ENCODE data around the gene PDIA5.

PDIA5 gene

DNA sequence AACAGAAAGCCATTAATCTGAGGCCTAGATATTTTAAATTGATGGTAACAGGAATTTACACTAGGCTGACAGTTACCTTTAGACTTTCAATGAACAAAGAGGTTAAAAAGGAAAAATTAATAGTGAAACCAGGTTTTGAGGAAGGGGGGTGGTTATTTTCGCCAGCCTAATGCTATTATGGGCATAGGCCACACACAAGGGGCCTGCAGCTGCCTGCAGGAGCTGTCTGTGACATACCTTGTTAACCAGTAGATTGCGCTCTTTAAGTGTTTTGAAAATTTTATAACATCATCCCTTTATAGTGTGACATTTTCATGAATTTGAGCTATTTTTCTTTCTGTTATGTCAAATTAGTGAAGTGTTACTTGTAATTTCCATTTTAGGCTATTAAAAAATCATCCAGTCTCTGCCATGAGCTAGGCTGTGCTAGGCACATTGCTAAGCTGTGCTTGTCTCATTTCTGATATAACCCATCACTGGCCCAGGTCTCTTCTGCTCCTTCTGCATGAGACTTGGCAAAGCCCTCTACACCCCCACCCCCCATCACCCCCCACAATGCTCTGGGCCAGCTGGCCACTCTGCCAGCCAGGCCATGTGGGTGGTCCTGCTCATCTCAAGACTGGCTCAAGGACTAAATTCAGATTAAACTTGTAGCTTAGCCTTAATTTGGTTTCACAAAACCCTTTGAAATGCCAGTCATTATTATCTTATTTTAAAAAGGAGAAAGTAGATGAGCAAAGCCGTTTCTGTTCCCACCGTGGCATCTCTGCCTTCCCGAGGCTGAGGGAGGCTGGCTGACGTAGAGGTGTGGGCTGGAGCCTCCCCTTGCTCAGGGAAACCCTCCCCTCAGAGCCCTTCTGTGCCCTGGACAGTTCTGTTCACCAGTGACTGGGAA is 86.5 kb downstream of the PDIA5 start:
- no peak for DNase-seq
- Histone ChIP-seq H3K9me3 (ENCODE audit: severe bottlenecking) (no peaks in the 10 kb centered on the region), H3K27ac (no peak overlapping the region; the same call in 1 of the 2 replicates), H3K27me3 (ENCODE audit: insufficient read depth, low read depth, severe bottlenecking) (no peaks in the 10 kb centered on the region), H3K4me3 (ENCODE audit: low read depth, low read length) (no peak overlapping the region), H3K36me3 (peaks cover 70% of the 10 kb centered on the region)
- TF ChIP-seq, protein P1, sequence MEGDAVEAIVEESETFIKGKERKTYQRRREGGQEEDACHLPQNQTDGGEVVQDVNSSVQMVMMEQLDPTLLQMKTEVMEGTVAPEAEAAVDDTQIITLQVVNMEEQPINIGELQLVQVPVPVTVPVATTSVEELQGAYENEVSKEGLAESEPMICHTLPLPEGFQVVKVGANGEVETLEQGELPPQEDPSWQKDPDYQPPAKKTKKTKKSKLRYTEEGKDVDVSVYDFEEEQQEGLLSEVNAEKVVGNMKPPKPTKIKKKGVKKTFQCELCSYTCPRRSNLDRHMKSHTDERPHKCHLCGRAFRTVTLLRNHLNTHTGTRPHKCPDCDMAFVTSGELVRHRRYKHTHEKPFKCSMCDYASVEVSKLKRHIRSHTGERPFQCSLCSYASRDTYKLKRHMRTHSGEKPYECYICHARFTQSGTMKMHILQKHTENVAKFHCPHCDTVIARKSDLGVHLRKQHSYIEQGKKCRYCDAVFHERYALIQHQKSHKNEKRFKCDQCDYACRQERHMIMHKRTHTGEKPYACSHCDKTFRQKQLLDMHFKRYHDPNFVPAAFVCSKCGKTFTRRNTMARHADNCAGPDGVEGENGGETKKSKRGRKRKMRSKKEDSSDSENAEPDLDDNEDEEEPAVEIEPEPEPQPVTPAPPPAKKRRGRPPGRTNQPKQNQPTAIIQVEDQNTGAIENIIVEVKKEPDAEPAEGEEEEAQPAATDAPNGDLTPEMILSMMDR (IDR thresholded peaks at IDR 0.05; ENCODE audit: low read depth, low read length) = no peak

DNA sequence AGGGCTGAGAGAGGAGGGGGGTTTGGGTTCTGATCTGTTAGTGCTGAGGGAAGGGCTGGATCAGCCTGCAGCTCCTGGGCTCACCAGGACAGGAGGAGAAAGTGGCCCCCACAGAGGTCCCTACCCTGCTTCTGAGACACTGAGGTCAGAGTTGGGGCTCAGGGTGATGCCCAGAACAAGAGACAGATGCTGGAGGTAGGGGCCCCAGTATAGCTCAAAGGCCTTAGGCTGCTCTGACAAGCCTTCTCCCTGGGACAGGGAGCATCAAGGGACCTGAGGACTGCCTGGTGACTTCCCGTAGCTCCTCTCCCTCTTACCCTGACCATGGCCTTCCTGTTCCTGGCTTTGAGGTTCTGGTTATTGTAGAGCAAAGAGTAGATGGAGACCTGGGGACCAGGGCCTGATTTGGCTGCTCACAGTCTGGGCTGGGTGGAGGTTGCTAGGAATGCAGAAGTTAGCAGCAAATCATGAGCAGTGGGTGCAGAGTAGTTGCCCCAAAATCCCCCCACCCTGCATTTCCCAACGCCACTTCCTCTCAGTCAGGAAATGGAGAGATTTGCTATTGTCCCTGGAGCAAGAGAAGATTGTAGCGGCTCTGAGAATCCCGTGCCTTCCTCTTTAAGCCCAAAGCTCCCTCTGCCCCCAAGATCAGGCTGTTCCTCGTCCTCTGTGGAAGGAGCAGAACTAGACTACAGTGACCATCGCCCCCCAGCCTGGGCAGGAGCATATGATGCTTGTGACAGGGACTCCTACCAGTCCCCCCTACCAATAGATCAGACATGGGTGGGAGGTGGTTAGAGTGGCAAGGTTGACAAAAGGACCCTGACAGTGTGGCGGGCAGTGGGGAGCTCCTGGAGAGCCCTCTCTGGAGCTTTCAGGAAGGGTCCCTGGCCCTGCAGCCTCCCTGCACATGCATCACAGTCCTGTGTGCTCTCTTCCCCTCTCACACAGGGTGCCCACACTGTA is 87.5 kb downstream of the PDIA5 start:
- H3K36me3 ChIP-seq = peaks cover 65% of the 10 kb centered on the region
- DNase-seq = no peak
- no peaks in the 10 kb centered on the region for H3K9me3 ChIP-seq (ENCODE audit: severe bottlenecking)
- H3K27ac ChIP-seq = no peak overlapping the region
- H3K4me3 ChIP-seq (ENCODE audit: low read depth, low read length) = no peak overlapping the region
- TF ChIP-seq, protein P1 (IDR thresholded peaks at IDR 0.05; ENCODE audit: low read depth, low read length) = no peak
- H3K27me3 ChIP-seq (ENCODE audit: insufficient read depth, low read depth, severe bottlenecking) = no peaks in the 10 kb centered on the region

DNA sequence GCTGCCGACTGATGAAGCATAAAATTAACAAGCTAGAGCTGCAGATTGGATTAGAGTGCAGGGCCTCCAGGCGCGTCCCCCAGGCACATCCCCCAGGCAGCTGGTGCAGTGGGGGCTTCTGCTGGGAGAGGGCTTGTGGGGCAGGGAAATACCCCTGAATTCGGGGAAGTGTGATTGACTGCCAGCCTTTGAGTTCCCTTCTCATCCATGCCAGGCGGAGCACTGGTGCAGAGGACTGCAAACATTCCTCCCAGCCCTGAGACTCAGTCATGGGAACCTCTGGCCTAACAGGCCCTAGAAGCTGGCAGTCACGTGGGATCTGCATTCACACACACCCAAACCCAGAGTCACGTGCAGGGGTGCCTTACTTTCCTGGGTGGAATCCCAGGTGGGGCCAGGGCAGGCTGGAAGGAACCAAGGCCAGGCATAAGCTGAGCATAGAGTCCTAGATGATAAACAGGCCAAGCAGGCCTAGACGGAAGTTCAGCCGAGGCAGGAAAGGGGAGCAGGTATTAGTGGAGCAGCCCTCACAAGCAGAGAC is 88.7 kb downstream of the PDIA5 start:
- no peaks in the 10 kb centered on the region for H3K27me3 ChIP-seq (ENCODE audit: insufficient read depth, low read depth, severe bottlenecking)
- H3K36me3 ChIP-seq = peaks cover 64% of the 10 kb centered on the region
- H3K4me3 ChIP-seq (ENCODE audit: low read depth, low read length) = no peak overlapping the region
- H3K9me3 ChIP-seq (ENCODE audit: severe bottlenecking) = no peaks in the 10 kb centered on the region
- TF ChIP-seq, protein P1 (IDR thresholded peaks at IDR 0.05; ENCODE audit: low read depth, low read length) = no peak
- DNase-seq = no peak
- no peak overlapping the region for H3K27ac ChIP-seq

DNA sequence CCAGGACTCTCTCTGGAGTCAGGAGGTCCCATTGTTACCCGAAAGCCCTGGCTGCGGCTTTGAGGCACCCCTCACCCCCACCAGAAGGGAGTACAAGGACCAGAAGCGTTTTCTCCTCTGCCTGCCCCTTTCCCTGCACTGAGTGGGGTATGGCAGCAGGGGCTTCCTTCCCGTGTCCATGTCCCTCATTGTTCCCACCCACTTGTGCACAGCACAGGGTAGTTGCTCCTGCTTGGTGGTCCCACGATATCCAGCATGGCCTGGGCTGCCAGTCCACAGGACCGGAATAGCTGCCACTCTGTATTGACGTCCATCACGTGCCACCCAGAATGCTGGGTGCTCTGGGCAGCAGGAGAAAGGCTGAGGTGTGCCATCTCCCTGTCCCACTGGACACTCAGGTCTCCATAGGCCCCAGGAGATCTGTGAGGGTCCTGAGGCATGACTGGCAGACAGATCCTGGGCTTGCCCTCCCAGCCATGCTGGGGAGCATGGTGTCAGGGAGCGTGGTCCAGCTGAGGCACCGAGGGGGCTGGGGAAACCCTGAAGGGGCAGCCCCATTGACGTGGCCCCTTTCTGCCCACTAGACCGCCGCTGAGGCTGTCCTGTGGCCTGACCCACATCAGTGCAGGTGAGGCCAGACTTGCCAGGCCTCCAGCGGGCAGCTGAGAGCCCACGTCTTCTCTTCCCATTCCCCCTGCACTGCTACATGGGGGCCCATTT is 89.6 kb downstream of the PDIA5 start:
- Histone ChIP-seq H3K4me3 (ENCODE audit: low read depth, low read length) (no peak overlapping the region), H3K9me3 (ENCODE audit: severe bottlenecking) (no peaks in the 10 kb centered on the region), H3K27me3 (ENCODE audit: insufficient read depth, low read depth, severe bottlenecking) (no peaks in the 10 kb centered on the region), H3K36me3 (peaks cover 64% of the 10 kb centered on the region), H3K27ac (no peak overlapping the region)
- TF ChIP-seq, protein P1 (IDR thresholded peaks at IDR 0.05; ENCODE audit: low read depth, low read length) = no peak
- no peak for DNase-seq

DNA sequence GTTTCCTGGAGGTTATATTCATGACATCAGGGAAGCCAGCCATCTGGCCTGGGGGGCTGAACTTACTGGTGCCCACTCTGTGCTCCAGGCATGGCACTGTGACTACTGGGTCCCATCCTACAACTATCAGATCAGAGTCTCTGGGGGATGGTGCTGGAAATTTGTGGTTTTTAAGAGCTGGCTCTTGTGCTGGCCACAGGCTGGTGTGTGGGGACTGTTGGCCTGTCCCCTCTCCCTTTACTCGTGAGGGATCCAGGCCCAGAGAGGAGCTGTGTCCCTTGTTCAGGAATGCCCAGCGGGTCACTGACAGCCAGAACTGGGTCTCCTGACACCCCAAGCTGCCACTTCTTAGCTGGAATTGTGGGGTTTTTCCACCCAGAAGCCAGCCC is 90.4 kb downstream of the PDIA5 start:
- Histone ChIP-seq H3K36me3 (peaks cover 71% of the 10 kb centered on the region), H3K9me3 (ENCODE audit: severe bottlenecking) (no peaks in the 10 kb centered on the region), H3K27me3 (ENCODE audit: insufficient read depth, low read depth, severe bottlenecking) (no peaks in the 10 kb centered on the region), H3K27ac (no peak overlapping the region), H3K4me3 (ENCODE audit: low read depth, low read length) (no peak overlapping the region)
- TF ChIP-seq, protein P1 (IDR thresholded peaks at IDR 0.05; ENCODE audit: low read depth, low read length) = no peak
- no peak for DNase-seq

Measured in WERI-Rb-1 (cell line).